Body of pancreas (tissue), 4 donors: Measurements from ENCODE around the gene IGF2BP3.

ENCODE experiments used
- CTCF ChIP-seq, 7 experiments: fragments of 450-650 bp in 4 of 7; fragments of 200-600 bp in 3 of 7; sonication (generic) in 3 of 7; IDR thresholded peaks; one replicate each; pipeline ENCODE4 v1.5.1; 2016 to 2019; ENCODE audit warnings: antibody characterized with exemption in 7 of 7
- POLR2A ChIP-seq, 3 donors: fragments of 450-650 bp; IDR thresholded peaks; one replicate each; pipeline ENCODE4 v1.6.1; 2016; ENCODE audit warnings: antibody characterized with exemption in 3 of 3, mild to moderate bottlenecking in 2 of 3

- TF ChIP-seq CTCF (IDR thresholded peaks at IDR 0.05) (no peak), POLR2A (IDR thresholded peaks at IDR 0.05) (no peak)
These were observed 26.3 kb downstream of the IGF2BP3 start for GRCh38 chr7:23443974-23444373.
